K562 (cell line): ENCODE results near the gene PHB1. TPM values are rescaled to one million over a fixed set of nuclear protein-coding genes. Genes with fewer than 3 reads are reported as not detected.

Source experiments
- ATAC-seq: fragments of 200-7000 bp; cut with Tn5 transposase; 3 replicates; pipeline ENCODE4 v1.9.1; 2020; ENCODE audit warnings: moderate library complexity
- BruUV-seq: library from RNA; stranded (reverse); fragments of 400-500 nt; replicated peaks from 2 replicates; lab custom pipeline; 2021; lab: Mats Ljungman, UMichigan
- CTCF ChIA-PET: fragments of 300-600 bp; formaldehyde crosslinking; extraction: SDS; loops from one replicate; lab custom pipeline; 2021; ENCODE audit warnings: low intra/inter-chr PET ratio; lab: Yijun Ruan, JAX
- POLR2A ChIA-PET: fragments of 300-600, 350-650 bp; sonication (Branson Sonifier 250); formaldehyde crosslinking; extraction: SDS; loops from one replicate; lab custom pipeline; 2021; ENCODE audit warnings: antibody characterized with exemption, inconsistent platforms; lab: Yijun Ruan, JAX
- DNase-seq, 4 experiments: peaks; one replicate each; pipeline versions ENCODE4 v3.0.0 to v3.0.0-alpha.2; 2011 to 2018; ENCODE audit warnings: low spot score in 3 of 4, mixed read lengths in 3 of 4; ENCODE audit errors: extremely low read depth in 1 of 4
- FAIRE-seq: peaks from 2 replicates; lab custom pipeline; 2011; peaks lifted over from hg19 to GRCh38; lab: Jason Lieb, UNC
- H2AFZ ChIP-seq: 2 replicates; pipeline ENCODE4 v1.6.0; 2011; ENCODE audit warnings: low read depth, low read length, control low read depth, inconsistent platforms
- H3K27ac ChIP-seq: fragments of 200-600 bp; 3 replicates; pipeline ENCODE4 v1.8.0; 2011; ENCODE audit warnings: low read depth, mild to moderate bottlenecking, control low read depth, inconsistent platforms, low read length, moderate library complexity, mixed read lengths; ENCODE audit errors: extremely low read depth
- H3K27me3 ChIP-seq, 2 experiments: fragments of 300-600 bp in 1 of 2; 2 replicates in 1 of 2; 3 replicates in 1 of 2; pipeline versions ENCODE4 v1.6.0 to v1.8.0; 2011; ENCODE audit warnings: inconsistent platforms in 2 of 2, low read length in 2 of 2, mild to moderate bottlenecking in 1 of 2, mixed read lengths in 1 of 2, moderate library complexity in 1 of 2; ENCODE audit not compliant: control insufficient read depth in 2 of 2, insufficient read depth in 2 of 2
- H3K36me3 ChIP-seq: fragments of 300-600 bp; 3 replicates; pipeline ENCODE4 v1.8.0; 2011; ENCODE audit warnings: mild to moderate bottlenecking, low read length, inconsistent platforms; ENCODE audit not compliant: control insufficient read depth, insufficient read depth
- H3K4me1 ChIP-seq, 2 experiments: fragments of 200-600 bp in 1 of 2; replicated peaks in 1 of 2; 2 replicates in 1 of 2; 3 replicates in 1 of 2; pipeline versions ENCODE4 v1.5.1 to v1.8.0; 2011; ENCODE audit warnings: inconsistent platforms in 2 of 2, low read length in 2 of 2, mild to moderate bottlenecking in 1 of 2, mixed read lengths in 1 of 2, moderate library complexity in 1 of 2; ENCODE audit not compliant: control insufficient read depth in 2 of 2, insufficient read depth in 2 of 2
- H3K4me2 ChIP-seq: 2 replicates; pipeline ENCODE4 v1.6.1; 2011; ENCODE audit warnings: low read length, control low read depth, inconsistent platforms, mixed read lengths; ENCODE audit not compliant: insufficient read depth
- H3K4me3 ChIP-seq: fragments of 200-600 bp; sonication (generic), shearing (Covaris generic); 2 replicates; pipeline ENCODE4 v1.5.1; 2016; ENCODE audit warnings: control low read depth, inconsistent platforms
- H3K79me2 ChIP-seq: fragments of 200-600 bp; 3 replicates; pipeline ENCODE4 v1.8.0; 2011; ENCODE audit warnings: low read length, inconsistent platforms; ENCODE audit not compliant: control insufficient read depth, insufficient read depth
- H3K9ac ChIP-seq, 2 experiments: 2 replicates each; pipeline versions ENCODE4 v1.6.0 to v1.6.1; 2011; ENCODE audit warnings: low read depth in 2 of 2, low read length in 2 of 2, control low read depth in 1 of 2, inconsistent platforms in 1 of 2, mild to moderate bottlenecking in 1 of 2, mixed read lengths in 1 of 2; ENCODE audit not compliant: insufficient read depth in 1 of 2
- H3K9me1 ChIP-seq: one replicate; pipeline ENCODE4 v1.6.0; 2011; ENCODE audit warnings: inconsistent platforms, mild to moderate bottlenecking, low read length, moderate library complexity; ENCODE audit not compliant: control insufficient read depth, insufficient read depth
- H3K9me3 ChIP-seq: replicated peaks from 2 replicates; pipeline ENCODE4 v1.5.1; 2011; ENCODE audit warnings: low read depth, low read length, inconsistent platforms; ENCODE audit not compliant: control insufficient read depth, insufficient read depth
- H4K20me1 ChIP-seq: replicated peaks from 2 replicates; pipeline ENCODE4 v1.6.1; 2011; ENCODE audit warnings: low read length, inconsistent platforms, mixed read lengths; ENCODE audit not compliant: control insufficient read depth, insufficient read depth
- ESRRA ChIP-seq: fragments of 450-650 bp; IDR thresholded peaks from 2 replicates; pipeline ENCODE4 v1.6.1; 2014; ENCODE audit warnings: low read depth, mild to moderate bottlenecking, moderate library complexity, borderline replicate concordance
- ETS2 ChIP-seq: IDR thresholded peaks from 2 replicates; pipeline ENCODE4 v1.6.1; 2016; ENCODE audit warnings: borderline replicate concordance, missing genetic modification characterization, mild to moderate bottlenecking, moderate library complexity, missing compliant biosample characterization; ENCODE audit not compliant: poor library complexity, severe bottlenecking
- GABPB1 ChIP-seq: sonication (generic); formaldehyde crosslinking; IDR thresholded peaks from 2 replicates; pipeline ENCODE4 v1.8.0; 2022; ENCODE audit warnings: mild to moderate bottlenecking, missing genetic modification reagents
- GTF2A2 ChIP-seq: IDR thresholded peaks from 2 replicates; pipeline ENCODE4 v1.6.1; 2016; ENCODE audit warnings: mild to moderate bottlenecking, missing genetic modification characterization, missing compliant biosample characterization
- MAFG ChIP-seq: fragments of 450-650 bp; conservative IDR thresholded peaks from 2 replicates; pipeline ENCODE4 v1.6.1; 2016; ENCODE audit warnings: missing genetic modification characterization, missing compliant biosample characterization
- SIN3B ChIP-seq: fragments of 450-650 bp; IDR thresholded peaks from 2 replicates; pipeline ENCODE4 v1.6.1; 2017; ENCODE audit warnings: low read depth, mild to moderate bottlenecking, moderate library complexity
- SMARCB1 ChIP-seq: IDR thresholded peaks from 2 replicates; pipeline ENCODE4 v1.6.1; 2011; ENCODE audit warnings: improper control_type of control experiment, low read depth; ENCODE audit not compliant: insufficient read length
- SNIP1 ChIP-seq: fragments of 450-650 bp; IDR thresholded peaks from 2 replicates; pipeline ENCODE4 v1.7.1; 2017; ENCODE audit warnings: low read depth, mild to moderate bottlenecking
- TAL1 ChIP-seq: fragments of 450-650 bp; IDR thresholded peaks from 2 replicates; pipeline ENCODE4 v1.6.1; 2016; ENCODE audit warnings: mild to moderate bottlenecking
- ZBED1 ChIP-seq: IDR thresholded peaks from 2 replicates; pipeline ENCODE4 v1.6.1; 2014
- ZNF75A ChIP-seq: fragments of 450-650 bp; formaldehyde crosslinking; IDR thresholded peaks from 2 replicates; pipeline ENCODE4 v1.4.0; 2020; ENCODE audit warnings: mild to moderate bottlenecking
- ZNF785 ChIP-seq: fragments of 250-450 bp; sonication (Bioruptor Pico); IDR thresholded peaks from 2 replicates; pipeline ENCODE4 v1.4.0; 2020; ENCODE audit warnings: mild to moderate bottlenecking
- ZSCAN32 ChIP-seq: fragments of 450-650 bp; formaldehyde crosslinking; IDR thresholded peaks from 2 replicates; pipeline ENCODE4 v1.4.0; 2020; ENCODE audit warnings: mild to moderate bottlenecking, moderate library complexity
- WGBS: fragments of 100-300 bp; shearing (Covaris generic); methylation state at CpG from one replicate; pipeline ENCODE4 v1.1.6; 2016; ENCODE audit warnings: low coverage, mixed read lengths; ENCODE audit not compliant: insufficient coverage; ENCODE audit errors: missing lambda C conversion rate; 5-methylcytosine and 5-hydroxymethylcytosine counted together
- in situ Hi-C: fragments of 300-500 bp; cut with MboI; formaldehyde crosslinking; loops from 4 replicates; pipeline ENCODE4 v1.15.0; 2018; ENCODE audit warnings: inconsistent platforms, mixed read lengths
- intact Hi-C: fragments of 100-400 bp; cut with micrococcal nuclease; formaldehyde crosslinking; loops from 2 replicates; pipeline ENCODE4 v1.14.2; 2022
- polyA plus RNA-seq, 8 experiments: library from polyadenylated mRNA; depleted of rRNA in 4 of 8; stranded (reverse) in 5 of 8; unstranded in 3 of 8; fragments of >200 nt; fragmentation: Nextera tagmentation in 2 of 8; fragmentation: Illumina TruSeq in 1 of 8; extraction: Ambion mirVana in 2 of 8; extraction: Trizol in 1 of 8; gene quantifications; 2 replicates each; pipeline versions ENCODE4 v1.2.1 to v1.2.3, GENCODE V29; 2011 to 2014; ENCODE audit warnings: inconsistent platforms in 1 of 8, missing spikeins in 1 of 8
- total RNA-seq, 7 experiments: library from RNA; depleted of rRNA in 6 of 7; stranded (reverse); fragments of >200 nt in 6 of 7; fragmentation: Illumina TruSeq in 2 of 7; extraction: Trizol in 2 of 7; gene quantifications; 2 replicates each; pipeline versions ENCODE4 v1.2.1 to v1.2.3, GENCODE V29; 2011 to 2021; ENCODE audit warnings: low replicate concordance in 1 of 7
- TF ChIP-seq, protein P1 (sequence below): sonication (generic); formaldehyde crosslinking; IDR thresholded peaks from 2 replicates; pipeline ENCODE4 v1.8.1; 2023; ENCODE audit warnings: mild to moderate bottlenecking, missing genetic modification reagents
- TF ChIP-seq, protein P2 (sequence below): sonication (generic); formaldehyde crosslinking; IDR thresholded peaks from 2 replicates; pipeline ENCODE4 v1.4.0; 2020; ENCODE audit warnings: mild to moderate bottlenecking, missing genetic modification reagents

The PHB1 gene
- total and polyA plus RNA-seq, 9 of the 15 experiments (the other 6 are each of a cell fraction or from before 2014, with no cell fraction given) = 191 to 818 (median 349) TPM

DNA sequence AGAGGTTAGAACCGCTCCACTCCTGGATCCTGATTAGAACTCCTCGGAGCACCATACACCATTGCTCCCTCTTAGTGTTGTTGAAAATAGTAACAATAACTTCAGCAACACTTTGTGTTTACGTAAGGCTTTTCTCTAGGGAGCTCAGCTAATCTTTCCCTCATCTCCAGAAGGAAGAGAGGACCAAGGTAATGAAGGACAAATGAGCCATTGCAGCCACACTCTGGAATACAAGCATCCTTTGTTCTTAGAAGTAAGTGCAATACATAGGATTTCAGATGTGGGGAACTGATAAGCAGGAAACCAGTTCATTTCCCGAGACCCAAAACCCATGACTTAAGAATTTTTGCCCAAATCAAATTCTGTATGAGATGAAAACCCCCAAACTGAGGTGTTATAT lies 29.7 kb downstream of the PHB1 start:
- no peak overlapping the region for H3K4me3 ChIP-seq
- H3K9ac ChIP-seq = no peak overlapping the region
- POLR2A ChIA-PET = no interaction called here
- H3K4me1 ChIP-seq = peaks cover 11 to 31% of the 10 kb centered on the region in 2 experiments; a peak in 4 of 5 replicates
- H3K4me2 ChIP-seq = no peak overlapping the region
- no peak overlapping the region for H2AFZ ChIP-seq
- peaks cover under 1% of the 10 kb centered on the region for H3K9me1 ChIP-seq
- H3K27ac ChIP-seq = no peak overlapping the region
- peaks cover 0 to 9% of the 10 kb centered on the region in 2 experiments; a peak in 1 of 5 replicates for H3K27me3 ChIP-seq
- intact Hi-C loops (no loop called here), in situ Hi-C loops (loop anchor here (5.0 kb wide), 1 partner anchor 68 kb away; no protein-coding TSS in a partner anchor)
- BruUV-seq = no TSS peak
- H3K36me3 ChIP-seq = no peaks in the 10 kb centered on the region
- H3K9me3 ChIP-seq = no peaks in the 10 kb centered on the region
- ATAC-seq (no peak), DNase-seq (no peak), FAIRE-seq (peak; percentile 32)
- H3K79me2 ChIP-seq = no peaks in the 10 kb centered on the region
- TF ChIP-seq TAL1 = no peak
- TF ChIP-seq GABPB1 (CRISPR knock-in tag) = no peak
- no peak for TF ChIP-seq MAFG
- no peak for TF ChIP-seq SIN3B
- no peak for TF ChIP-seq ZNF75A (CRISPR knock-in tag)
- no peak for TF ChIP-seq GTF2A2 (tag)
- TF ChIP-seq ZSCAN32 (CRISPR knock-in tag) = no peak
- H4K20me1 ChIP-seq = no peaks in the 10 kb centered on the region
- WGBS = 46% methylated on average over 4 of the region's 4 CpGs
- CTCF ChIA-PET = no interaction called here

DNA sequence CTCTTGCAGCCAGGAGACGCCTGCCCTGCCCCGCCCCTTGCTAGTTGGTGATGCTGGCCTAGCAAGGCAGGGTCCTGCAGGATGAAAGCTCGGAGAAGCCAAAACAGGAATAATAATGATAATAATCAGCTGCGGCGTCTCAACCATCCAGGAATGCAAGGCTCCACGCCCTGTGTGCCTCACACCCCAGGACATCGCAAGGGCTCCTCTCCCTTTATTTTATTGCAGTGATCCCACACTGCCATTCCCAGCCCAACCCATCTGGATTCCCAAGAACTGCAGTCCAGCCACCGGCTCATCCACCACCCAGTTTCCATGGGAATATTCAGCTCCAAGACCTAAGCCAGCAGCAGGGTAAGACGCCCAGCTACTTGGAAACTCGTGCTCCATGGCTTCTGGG lies 31.6 kb downstream of the PHB1 start:
- Histone ChIP-seq H3K27ac (no peak overlapping the region), H3K9me1 (no peaks in the 10 kb centered on the region), H3K4me1 (peaks cover 6 to 16% of the 10 kb centered on the region in 2 experiments; a peak in 3 of 5 replicates), H4K20me1 (no peaks in the 10 kb centered on the region), H3K36me3 (no peaks in the 10 kb centered on the region), H3K9ac (no peak overlapping the region), H3K27me3 (peaks cover 0 to 9% of the 10 kb centered on the region in 2 experiments; a peak in 1 of 5 replicates), H3K4me2 (no peak overlapping the region), H3K79me2 (no peaks in the 10 kb centered on the region), H2AFZ (no peak overlapping the region), H3K4me3 (no peak overlapping the region), H3K9me3 (no peaks in the 10 kb centered on the region)
- intact Hi-C loops = no loop called here
- WGBS = 9% methylated on average over 10 of the region's 10 CpGs
- in situ Hi-C loops = no loop called here
- no peak for DNase-seq
- BruUV-seq = no TSS peak
- ChIA-PET POLR2A (interaction anchor here (0.6 to 1.2 kb wide), 3 partner anchors 58 to 380 kb away, joined by 3 read pairs; no protein-coding TSS in a partner anchor), CTCF (no interaction called here)
- ATAC-seq = no peak
- no peak for FAIRE-seq
- no peak for TF ChIP-seq SMARCB1
- TF ChIP-seq, protein P1, sequence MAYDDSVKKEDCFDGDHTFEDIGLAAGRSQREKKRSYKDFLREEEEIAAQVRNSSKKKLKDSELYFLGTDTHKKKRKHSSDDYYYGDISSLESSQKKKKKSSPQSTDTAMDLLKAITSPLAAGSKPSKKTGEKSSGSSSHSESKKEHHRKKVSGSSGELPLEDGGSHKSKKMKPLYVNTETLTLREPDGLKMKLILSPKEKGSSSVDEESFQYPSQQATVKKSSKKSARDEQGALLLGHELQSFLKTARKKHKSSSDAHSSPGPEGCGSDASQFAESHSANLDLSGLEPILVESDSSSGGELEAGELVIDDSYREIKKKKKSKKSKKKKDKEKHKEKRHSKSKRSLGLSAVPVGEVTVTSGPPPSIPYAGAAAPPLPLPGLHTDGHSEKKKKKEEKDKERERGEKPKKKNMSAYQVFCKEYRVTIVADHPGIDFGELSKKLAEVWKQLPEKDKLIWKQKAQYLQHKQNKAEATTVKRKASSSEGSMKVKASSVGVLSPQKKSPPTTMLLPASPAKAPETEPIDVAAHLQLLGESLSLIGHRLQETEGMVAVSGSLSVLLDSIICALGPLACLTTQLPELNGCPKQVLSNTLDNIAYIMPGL = no peak
- TF ChIP-seq ESRRA = no peak
- no peak for TF ChIP-seq SNIP1
- no peak for TF ChIP-seq ZBED1
- no peak for TF ChIP-seq ZNF785 (CRISPR knock-in tag)
- TF ChIP-seq, protein P2, sequence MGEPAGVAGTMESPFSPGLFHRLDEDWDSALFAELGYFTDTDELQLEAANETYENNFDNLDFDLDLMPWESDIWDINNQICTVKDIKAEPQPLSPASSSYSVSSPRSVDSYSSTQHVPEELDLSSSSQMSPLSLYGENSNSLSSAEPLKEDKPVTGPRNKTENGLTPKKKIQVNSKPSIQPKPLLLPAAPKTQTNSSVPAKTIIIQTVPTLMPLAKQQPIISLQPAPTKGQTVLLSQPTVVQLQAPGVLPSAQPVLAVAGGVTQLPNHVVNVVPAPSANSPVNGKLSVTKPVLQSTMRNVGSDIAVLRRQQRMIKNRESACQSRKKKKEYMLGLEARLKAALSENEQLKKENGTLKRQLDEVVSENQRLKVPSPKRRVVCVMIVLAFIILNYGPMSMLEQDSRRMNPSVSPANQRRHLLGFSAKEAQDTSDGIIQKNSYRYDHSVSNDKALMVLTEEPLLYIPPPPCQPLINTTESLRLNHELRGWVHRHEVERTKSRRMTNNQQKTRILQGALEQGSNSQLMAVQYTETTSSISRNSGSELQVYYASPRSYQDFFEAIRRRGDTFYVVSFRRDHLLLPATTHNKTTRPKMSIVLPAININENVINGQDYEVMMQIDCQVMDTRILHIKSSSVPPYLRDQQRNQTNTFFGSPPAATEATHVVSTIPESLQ (CRISPR knock-in tag) = no peak
- no peak for TF ChIP-seq ETS2 (tag)
